CD8-positive, alpha-beta memory T cell (primary cell): ENCODE measurements around the gene CAMSAP3. TPM values are rescaled to one million over a fixed set of nuclear protein-coding genes. Genes with fewer than 3 reads are reported as not detected.

Source experiments
- CTCF ChIA-PET: fragments of 350-600 bp; sonication (Branson Sonifier 250); formaldehyde crosslinking; loops from one replicate; lab custom pipeline; 2021; ENCODE audit warnings: antibody characterized with exemption; lab: Charles Lee
- POLR2A ChIA-PET: fragments of 350-600 bp; sonication (Branson Sonifier 250); formaldehyde crosslinking; loops from one replicate; lab custom pipeline; 2021; ENCODE audit warnings: antibody characterized with exemption; lab: Charles Lee
- DNase-seq, 5 donors: peaks; one replicate each; pipeline versions ENCODE4 v3.0.0 to v3.0.0-alpha.2; 2020 to 2022; ENCODE audit warnings: mixed read lengths in 1 of 5
- H3K27ac ChIP-seq: one replicate; pipeline ENCODE4 v1.7.0; 2013; ENCODE audit warnings: low read depth, mild to moderate bottlenecking, low read length, moderate library complexity
- H3K27me3 ChIP-seq: 2 replicates; pipeline ENCODE4 v1.7.0; 2013; ENCODE audit warnings: low read length, mild to moderate bottlenecking; ENCODE audit not compliant: insufficient read depth, poor library complexity, severe bottlenecking
- H3K36me3 ChIP-seq: 2 replicates; pipeline ENCODE4 v1.7.0; 2013; ENCODE audit warnings: mild to moderate bottlenecking, low read length, moderate library complexity; ENCODE audit not compliant: insufficient read depth
- H3K4me1 ChIP-seq: 2 replicates; pipeline ENCODE4 v1.7.0; 2013; ENCODE audit warnings: mild to moderate bottlenecking, low read length, moderate library complexity; ENCODE audit not compliant: insufficient read depth
- H3K4me3 ChIP-seq: 2 replicates; pipeline ENCODE4 v1.7.0; 2013; ENCODE audit warnings: mild to moderate bottlenecking, low read length
- H3K9me3 ChIP-seq: 2 replicates; pipeline ENCODE4 v1.7.0; 2013; ENCODE audit warnings: mild to moderate bottlenecking, low read length
- H3K27ac Mint-ChIP-seq, 8 donors: one replicate each; pipeline ENCODE4 v1.8.0; 2020 to 2021; ENCODE audit warnings: mixed read lengths in 8 of 8, mild to moderate bottlenecking in 6 of 8, inconsistent platforms in 3 of 8, moderate library complexity in 3 of 8
- H3K27me3 Mint-ChIP-seq, 2 donors: one replicate each; pipeline ENCODE4 v1.8.0; 2020 to 2021; ENCODE audit warnings: mixed read lengths in 2 of 2, mild to moderate bottlenecking in 1 of 2, moderate library complexity in 1 of 2
- H3K36me3 Mint-ChIP-seq, 3 donors: one replicate each; pipeline ENCODE4 v1.8.0; 2020 to 2021; ENCODE audit warnings: mixed read lengths in 3 of 3, inconsistent platforms in 1 of 3, mild to moderate bottlenecking in 1 of 3
- H3K4me1 Mint-ChIP-seq, 3 donors: one replicate each; pipeline ENCODE4 v1.8.0; 2020 to 2021; ENCODE audit warnings: mixed read lengths in 3 of 3, inconsistent platforms in 1 of 3, mild to moderate bottlenecking in 1 of 3
- H3K4me3 Mint-ChIP-seq, 7 donors: one replicate each; pipeline ENCODE4 v1.8.0; 2020 to 2021; ENCODE audit warnings: mixed read lengths in 7 of 7, mild to moderate bottlenecking in 6 of 7, moderate library complexity in 4 of 7, inconsistent platforms in 2 of 7
- H3K9me3 Mint-ChIP-seq, 5 donors: one replicate each; pipeline ENCODE4 v1.8.0; 2020 to 2022; ENCODE audit warnings: mixed read lengths in 5 of 5, mild to moderate bottlenecking in 3 of 5, moderate library complexity in 2 of 5, inconsistent platforms in 1 of 5
- polyA plus RNA-seq: library from polyadenylated mRNA; unstranded; fragments of 300-500 nt; fragmentation: Illumina TruSeq; gene quantifications from one replicate; pipeline ENCODE4 v1.2.3, GENCODE V29; 2021
- total RNA-seq, 2 experiments: library from RNA; stranded (reverse); gene quantifications; one replicate each; pipeline ENCODE4 v1.2.3, GENCODE V29; 2021

Gene CAMSAP3
- total and polyA plus RNA-seq, 3 experiments from 2014 or later, result 0.07 to 0.31 (median 0.24) TPM

DNA sequence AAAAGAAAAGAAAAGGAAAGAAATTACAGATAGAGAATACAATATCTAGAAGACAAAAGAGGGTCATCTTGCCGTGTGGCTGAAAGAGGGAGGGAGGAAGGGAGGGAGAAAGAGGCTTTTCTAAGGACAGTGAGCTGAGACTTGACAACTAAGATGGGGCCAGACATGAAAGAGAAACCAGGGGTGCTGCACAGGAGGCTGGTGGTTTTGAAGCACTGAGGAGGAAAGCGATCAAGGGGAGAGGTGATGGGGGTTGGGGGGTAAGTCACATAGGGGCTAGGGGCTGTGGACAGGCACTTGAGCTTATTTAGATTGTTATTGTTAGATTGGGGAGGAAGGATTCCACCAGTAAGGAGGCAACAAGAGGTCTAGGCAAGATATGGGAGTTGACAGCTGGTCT, 42.9 kb upstream of the CAMSAP3 start:
- Histone ChIP-seq H3K9me3 (no peaks in the 10 kb centered on the region), H3K27me3 (no peaks in the 10 kb centered on the region), H3K4me1 (no peaks in the 10 kb centered on the region), H3K36me3 (peaks cover 11% of the 10 kb centered on the region), H3K27ac (no peak overlapping the region), H3K4me3 (no peak overlapping the region)
- Mint-ChIP-seq H3K4me3 (no peak overlapping the region), H3K9me3 (no peaks in the 10 kb centered on the region), H3K27ac (peak overlapping the region in 1 of 8 donors; percentile 50), H3K27me3 (no peaks in the 10 kb centered on the region), H3K4me1 (peaks cover 0 to 4% (median 3%) of the 10 kb centered on the region in 3 donors), H3K36me3 (peaks cover 5 to 55% (median 6%) of the 10 kb centered on the region in 3 donors)
- ChIA-PET POLR2A (interaction anchor here (0.7 kb wide), 1 partner anchor 36 kb away, joined by 5 read pairs; no protein-coding TSS in a partner anchor), CTCF (interaction anchor here (1.4 kb wide), 1 partner anchor 16 kb away, joined by 3 read pairs; no protein-coding TSS in a partner anchor)
- DNase-seq, result no peak

GRCh38 chr19:7554565-7554964, 41.1 kb upstream of the CAMSAP3 start:
- Histone ChIP-seq H3K27me3 (no peaks in the 10 kb centered on the region), H3K36me3 (peaks cover 15% of the 10 kb centered on the region), H3K4me1 (no peaks in the 10 kb centered on the region), H3K9me3 (no peaks in the 10 kb centered on the region), H3K27ac (no peak overlapping the region), H3K4me3 (no peak overlapping the region)
- H3K27ac Mint-ChIP-seq, result no peak overlapping the region
- H3K9me3 Mint-ChIP-seq, result no peaks in the 10 kb centered on the region
- POLR2A ChIA-PET, result no interaction called here
- DNase-seq, result no peak
- H3K36me3 Mint-ChIP-seq, result peaks cover 7 to 71% (median 8%) of the 10 kb centered on the region in 3 donors
- CTCF ChIA-PET, result interaction anchor here (1.4 kb wide), 1 partner anchor 14 kb away, joined by 9 read pairs; no protein-coding TSS in a partner anchor
- H3K4me1 Mint-ChIP-seq, result peaks cover 0 to 4% (median 3%) of the 10 kb centered on the region in 3 donors
- no peak overlapping the region for H3K4me3 Mint-ChIP-seq
- H3K27me3 Mint-ChIP-seq, result no peaks in the 10 kb centered on the region

GRCh38 chr19:7554990-7555864, 40.4 kb upstream of the CAMSAP3 start:
- no peak for DNase-seq
- no peak overlapping the region for H3K4me3 ChIP-seq
- POLR2A ChIA-PET, result no interaction called here
- no peaks in the 10 kb centered on the region for H3K9me3 ChIP-seq
- CTCF ChIA-PET, result interaction anchor here (1.4 kb wide), 1 partner anchor 13 kb away, joined by 9 read pairs; no protein-coding TSS in a partner anchor
- no peaks in the 10 kb centered on the region for H3K27me3 ChIP-seq
- peaks cover 0 to 4% (median 3%) of the 10 kb centered on the region in 3 donors for H3K4me1 Mint-ChIP-seq
- no peak overlapping the region for H3K27ac ChIP-seq
- no peaks in the 10 kb centered on the region for H3K27me3 Mint-ChIP-seq
- H3K4me3 Mint-ChIP-seq, result no peak overlapping the region
- H3K27ac Mint-ChIP-seq, result no peak overlapping the region
- H3K36me3 Mint-ChIP-seq, result peaks cover 9 to 69% (median 10%) of the 10 kb centered on the region in 3 donors
- H3K9me3 Mint-ChIP-seq, result no peaks in the 10 kb centered on the region
- no peaks in the 10 kb centered on the region for H3K4me1 ChIP-seq
- peaks cover 16% of the 10 kb centered on the region for H3K36me3 ChIP-seq

GRCh38 chr19:7556696-7557315, 38.9 kb upstream of the CAMSAP3 start:
- H3K36me3 Mint-ChIP-seq, result peaks cover 10 to 71% (median 13%) of the 10 kb centered on the region in 3 donors
- Histone ChIP-seq H3K36me3 (peaks cover 18% of the 10 kb centered on the region), H3K4me1 (no peaks in the 10 kb centered on the region), H3K27ac (no peak overlapping the region), H3K9me3 (no peaks in the 10 kb centered on the region), H3K4me3 (no peak overlapping the region), H3K27me3 (no peaks in the 10 kb centered on the region)
- H3K4me3 Mint-ChIP-seq, result no peak overlapping the region
- H3K9me3 Mint-ChIP-seq, result no peaks in the 10 kb centered on the region
- H3K4me1 Mint-ChIP-seq, result peaks cover 0 to 3% (median 0%) of the 10 kb centered on the region in 3 donors
- ChIA-PET POLR2A (no interaction called here), CTCF (interaction anchor here (0.7 to 2.0 kb wide), 2 partner anchors 12 to 373 kb away, joined by 3 to 4 read pairs; no protein-coding TSS in a partner anchor)
- H3K27ac Mint-ChIP-seq, result no peak overlapping the region
- no peaks in the 10 kb centered on the region for H3K27me3 Mint-ChIP-seq
- no peak for DNase-seq

GRCh38 chr19:7558667-7559066, 37.0 kb upstream of the CAMSAP3 start:
- Mint-ChIP-seq H3K27ac (no peak overlapping the region), H3K4me3 (no peak overlapping the region), H3K27me3 (no peaks in the 10 kb centered on the region), H3K4me1 (no peaks in the 10 kb centered on the region), H3K9me3 (no peaks in the 10 kb centered on the region), H3K36me3 (peaks cover 10 to 58% (median 10%) of the 10 kb centered on the region in 3 donors)
- peaks cover 18% of the 10 kb centered on the region for H3K36me3 ChIP-seq
- no peak for DNase-seq
- no peaks in the 10 kb centered on the region for H3K9me3 ChIP-seq
- H3K27me3 ChIP-seq, result no peaks in the 10 kb centered on the region
- no peak overlapping the region for H3K4me3 ChIP-seq
- no peaks in the 10 kb centered on the region for H3K4me1 ChIP-seq
- ChIA-PET CTCF (interaction anchor here (1.2 to 2.0 kb wide), 2 partner anchors 10 kb away, joined by 3 to 4 read pairs; no protein-coding TSS in a partner anchor), POLR2A (no interaction called here)
- no peak overlapping the region for H3K27ac ChIP-seq

- CTCF ChIA-PET, result interaction anchor here (1.2 kb wide), 1 partner anchor 9 kb away, joined by 3 read pairs; no protein-coding TSS in a partner anchor
These were observed 36.6 kb upstream of the CAMSAP3 start for GRCh38 chr19:7559102-7559501.

DNA sequence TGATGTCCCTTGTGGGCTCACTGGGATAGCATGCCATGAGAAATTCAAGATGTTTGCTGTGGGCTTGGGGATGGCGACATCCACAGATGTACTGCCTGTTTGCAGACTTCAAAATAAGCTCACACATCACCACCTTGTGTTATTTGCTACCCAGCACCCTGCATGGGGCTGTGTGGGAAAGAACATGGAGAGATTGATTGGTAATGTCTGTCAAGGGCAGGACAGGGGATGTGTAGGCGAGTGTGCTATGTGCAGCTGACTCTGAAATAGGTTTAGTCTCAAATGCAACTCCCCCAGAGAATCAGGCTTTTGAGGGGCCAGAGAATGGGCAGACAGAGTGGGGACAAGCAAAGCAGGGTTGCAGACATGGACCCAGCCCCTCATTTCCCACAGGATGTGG, 35.4 kb upstream of the CAMSAP3 start:
- no peaks in the 10 kb centered on the region for H3K27me3 Mint-ChIP-seq
- H3K4me3 Mint-ChIP-seq, result no peak overlapping the region
- ChIA-PET CTCF (interaction anchor here (1.1 kb wide), 1 partner anchor 121 kb away, joined by 3 read pairs; the partner anchor contains the start of gene TRAPPC5), POLR2A (no interaction called here)
- no peaks in the 10 kb centered on the region for H3K27me3 ChIP-seq
- H3K36me3 ChIP-seq, result peaks cover 18% of the 10 kb centered on the region
- DNase-seq, result no peak
- H3K4me3 ChIP-seq, result no peak overlapping the region
- no peak overlapping the region for H3K27ac ChIP-seq
- peaks cover 10 to 55% (median 10%) of the 10 kb centered on the region in 3 donors for H3K36me3 Mint-ChIP-seq
- no peaks in the 10 kb centered on the region for H3K9me3 Mint-ChIP-seq
- peak overlapping the region in 2 of 8 donors; percentile 44 to 87 for H3K27ac Mint-ChIP-seq
- H3K9me3 ChIP-seq, result no peaks in the 10 kb centered on the region
- no peaks in the 10 kb centered on the region for H3K4me1 Mint-ChIP-seq
- no peaks in the 10 kb centered on the region for H3K4me1 ChIP-seq

More at GRCh38 chr19:7559102-7559501, 36.6 kb upstream of the CAMSAP3 start:
- H3K36me3 ChIP-seq, result peaks cover 18% of the 10 kb centered on the region
- DNase-seq, result no peak
- Mint-ChIP-seq H3K36me3 (peaks cover 10 to 56% (median 10%) of the 10 kb centered on the region in 3 donors), H3K4me1 (no peaks in the 10 kb centered on the region), H3K27ac (peak overlapping the region in 1 of 8 donors; percentile 81), H3K4me3 (no peak overlapping the region), H3K9me3 (no peaks in the 10 kb centered on the region), H3K27me3 (no peaks in the 10 kb centered on the region)
- no peaks in the 10 kb centered on the region for H3K4me1 ChIP-seq
- no peak overlapping the region for H3K27ac ChIP-seq
- no peak overlapping the region for H3K4me3 ChIP-seq
- POLR2A ChIA-PET, result no interaction called here
- no peaks in the 10 kb centered on the region for H3K27me3 ChIP-seq
- H3K9me3 ChIP-seq, result no peaks in the 10 kb centered on the region
